ENCODE results near the gene TRIM45.

DNA sequence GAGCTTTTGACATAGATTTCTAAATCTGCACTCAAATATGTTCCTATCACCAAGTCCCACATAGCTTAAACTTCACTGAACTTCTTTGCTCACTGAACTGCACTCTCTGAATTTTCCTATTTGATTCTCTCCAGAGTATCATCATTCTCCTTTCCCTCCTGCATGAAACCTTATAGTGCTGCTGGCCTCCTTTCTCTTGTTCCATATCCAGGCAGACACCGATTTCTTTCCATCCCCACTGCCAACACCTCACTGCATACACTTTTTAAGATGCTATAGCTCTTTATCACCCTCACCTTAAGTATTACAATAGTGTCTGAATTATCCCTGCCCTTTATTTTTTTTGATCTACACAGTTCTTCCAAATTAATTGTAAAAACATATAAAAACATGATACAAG is 3.1 kb upstream of the TRIM45 start:
- TF ChIP-seq, protein P1, sequence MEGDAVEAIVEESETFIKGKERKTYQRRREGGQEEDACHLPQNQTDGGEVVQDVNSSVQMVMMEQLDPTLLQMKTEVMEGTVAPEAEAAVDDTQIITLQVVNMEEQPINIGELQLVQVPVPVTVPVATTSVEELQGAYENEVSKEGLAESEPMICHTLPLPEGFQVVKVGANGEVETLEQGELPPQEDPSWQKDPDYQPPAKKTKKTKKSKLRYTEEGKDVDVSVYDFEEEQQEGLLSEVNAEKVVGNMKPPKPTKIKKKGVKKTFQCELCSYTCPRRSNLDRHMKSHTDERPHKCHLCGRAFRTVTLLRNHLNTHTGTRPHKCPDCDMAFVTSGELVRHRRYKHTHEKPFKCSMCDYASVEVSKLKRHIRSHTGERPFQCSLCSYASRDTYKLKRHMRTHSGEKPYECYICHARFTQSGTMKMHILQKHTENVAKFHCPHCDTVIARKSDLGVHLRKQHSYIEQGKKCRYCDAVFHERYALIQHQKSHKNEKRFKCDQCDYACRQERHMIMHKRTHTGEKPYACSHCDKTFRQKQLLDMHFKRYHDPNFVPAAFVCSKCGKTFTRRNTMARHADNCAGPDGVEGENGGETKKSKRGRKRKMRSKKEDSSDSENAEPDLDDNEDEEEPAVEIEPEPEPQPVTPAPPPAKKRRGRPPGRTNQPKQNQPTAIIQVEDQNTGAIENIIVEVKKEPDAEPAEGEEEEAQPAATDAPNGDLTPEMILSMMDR (IDR thresholded peaks at IDR 0.05) = no peak
- TF ChIP-seq POLR2A (IDR thresholded peaks at IDR 0.05) = no peak
